GM20000 (cell line): ENCODE measurements around the gene TEX35.

Experiments used
- DNase-seq: peaks from one replicate; pipeline ENCODE4 v3.0.0; 2012; ENCODE audit warnings: low spot score
- TF ChIP-seq, protein P1 (sequence below): IDR thresholded peaks from 2 replicates; pipeline ENCODE4 v1.5.1; 2012; ENCODE audit warnings: mild to moderate bottlenecking, control low read depth; ENCODE audit errors: extremely low read depth, missing control alignments

TEX35 gene

GRCh38 chr1:178506177-178506576 lies 6.7 kb upstream of the TEX35 start:
- no peak for DNase-seq

GRCh38 chr1:178506669-178507068 lies 6.2 kb upstream of the TEX35 start:
- TF ChIP-seq, protein P1, sequence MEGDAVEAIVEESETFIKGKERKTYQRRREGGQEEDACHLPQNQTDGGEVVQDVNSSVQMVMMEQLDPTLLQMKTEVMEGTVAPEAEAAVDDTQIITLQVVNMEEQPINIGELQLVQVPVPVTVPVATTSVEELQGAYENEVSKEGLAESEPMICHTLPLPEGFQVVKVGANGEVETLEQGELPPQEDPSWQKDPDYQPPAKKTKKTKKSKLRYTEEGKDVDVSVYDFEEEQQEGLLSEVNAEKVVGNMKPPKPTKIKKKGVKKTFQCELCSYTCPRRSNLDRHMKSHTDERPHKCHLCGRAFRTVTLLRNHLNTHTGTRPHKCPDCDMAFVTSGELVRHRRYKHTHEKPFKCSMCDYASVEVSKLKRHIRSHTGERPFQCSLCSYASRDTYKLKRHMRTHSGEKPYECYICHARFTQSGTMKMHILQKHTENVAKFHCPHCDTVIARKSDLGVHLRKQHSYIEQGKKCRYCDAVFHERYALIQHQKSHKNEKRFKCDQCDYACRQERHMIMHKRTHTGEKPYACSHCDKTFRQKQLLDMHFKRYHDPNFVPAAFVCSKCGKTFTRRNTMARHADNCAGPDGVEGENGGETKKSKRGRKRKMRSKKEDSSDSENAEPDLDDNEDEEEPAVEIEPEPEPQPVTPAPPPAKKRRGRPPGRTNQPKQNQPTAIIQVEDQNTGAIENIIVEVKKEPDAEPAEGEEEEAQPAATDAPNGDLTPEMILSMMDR: no peak
- no peak for DNase-seq

More at GRCh38 chr1:178506177-178506576, 6.7 kb upstream of the TEX35 start:
- TF ChIP-seq, protein P1: no peak

DNA sequence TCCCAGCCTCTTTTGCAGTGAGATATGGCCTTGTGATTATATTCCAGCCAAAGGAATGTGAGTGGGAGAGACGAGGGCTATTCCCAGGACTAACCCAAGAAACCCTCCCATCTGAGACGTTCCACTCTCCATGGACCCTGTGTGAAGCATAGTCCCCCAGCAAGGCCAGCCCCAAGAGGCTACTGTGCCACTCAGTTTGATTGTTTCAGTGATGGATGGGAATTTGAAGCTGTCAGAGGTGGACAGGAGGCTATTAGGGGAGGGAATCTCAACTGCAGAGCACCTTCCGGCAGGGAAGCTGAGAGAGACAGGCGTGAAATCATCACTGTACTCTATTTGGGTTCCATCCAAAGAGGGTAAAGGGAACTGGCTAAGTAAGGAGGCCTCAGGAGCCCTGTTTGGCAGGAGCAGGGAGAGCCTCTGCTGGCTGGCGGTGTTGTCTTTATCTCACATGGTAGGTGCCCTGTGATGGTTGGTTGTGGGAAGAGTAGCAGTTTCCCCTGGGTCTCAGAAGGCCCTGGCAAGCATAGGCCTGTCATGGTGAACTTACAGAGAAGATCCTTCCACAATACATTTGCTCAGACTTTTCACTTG lies 3.4 kb upstream of the TEX35 start:
- DNase-seq: no peak

DNA sequence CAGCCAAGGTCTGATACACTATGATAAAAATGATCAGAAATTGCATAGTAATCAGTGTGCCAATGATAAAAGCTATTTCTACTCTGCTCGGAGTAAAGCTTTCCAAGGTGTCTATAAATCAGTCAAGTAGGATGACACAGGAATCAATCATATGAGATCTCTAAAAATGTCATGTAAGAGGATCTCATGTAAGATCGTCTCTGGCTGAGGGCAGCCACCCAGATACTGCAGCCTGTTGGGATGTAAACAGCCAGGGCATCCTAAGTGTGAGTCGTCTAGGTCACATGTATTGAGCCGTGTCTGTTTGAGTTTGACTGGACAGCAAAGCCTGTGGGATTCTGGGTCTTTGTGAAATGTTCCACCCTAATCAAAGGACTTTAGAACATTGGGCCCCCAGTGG lies 2.8 kb upstream of the TEX35 start:
- TF ChIP-seq, protein P1: no peak
- DNase-seq: no peak

More for the DNA sequence above, 3.4 kb upstream of the TEX35 start:
- TF ChIP-seq, protein P1: no peak

DNA sequence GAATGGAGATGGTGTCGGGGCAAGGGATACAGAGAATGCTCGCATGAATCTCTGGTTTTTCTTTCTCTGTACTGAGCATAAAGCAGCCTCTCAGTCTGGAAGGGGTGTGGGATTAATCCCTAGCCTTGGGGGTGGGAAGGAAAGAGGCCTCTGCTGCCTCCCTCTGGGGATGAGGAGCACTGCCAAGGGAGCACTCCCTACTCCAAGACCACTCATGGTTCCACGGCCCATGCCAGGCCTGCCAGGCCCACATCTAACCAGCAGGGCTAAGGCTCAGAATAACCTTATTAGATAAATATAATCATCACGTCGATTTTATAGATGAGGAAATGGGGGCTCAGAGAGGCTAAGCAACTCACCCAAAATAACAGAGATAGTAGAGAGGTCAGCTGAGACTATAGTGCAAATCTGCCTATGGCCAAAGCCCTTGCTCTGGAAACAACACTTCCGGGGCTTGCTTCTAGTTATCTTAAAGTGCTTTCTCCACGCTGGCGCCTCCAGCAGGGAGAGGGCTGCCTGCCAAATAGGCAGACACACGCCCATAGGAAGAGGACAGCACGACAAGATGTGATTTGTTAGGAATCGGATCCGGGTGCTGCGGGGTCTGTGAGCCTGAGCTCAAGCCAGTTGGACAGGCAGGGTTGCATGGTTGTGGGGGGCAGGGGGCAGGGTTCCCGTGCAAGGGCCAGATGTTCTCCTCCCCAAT lies 522 bp downstream of the TEX35 start:
- DNase-seq: no peak

DNA sequence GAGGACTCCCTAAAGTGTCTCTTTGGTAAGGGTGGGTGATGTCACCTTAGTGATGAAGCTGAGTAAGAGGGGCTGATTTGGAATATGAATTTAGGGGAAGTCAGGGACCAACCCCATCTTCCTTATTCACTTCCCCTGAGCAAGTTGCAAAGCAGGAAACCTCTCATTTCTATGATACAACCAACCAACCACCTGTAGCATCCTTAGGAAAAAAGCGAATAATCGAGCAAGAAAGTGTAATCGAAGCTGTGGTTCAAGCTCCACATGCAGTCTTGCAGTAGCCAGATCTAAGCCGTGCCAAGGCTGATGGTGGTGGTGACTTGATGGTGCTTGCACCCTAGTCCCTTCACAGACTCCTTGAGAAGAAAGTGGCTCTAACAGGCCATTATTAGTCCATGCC lies 3.2 kb downstream of the TEX35 start:
- DNase-seq: no peak
- TF ChIP-seq, protein P1: no peak

More for the DNA sequence above, 522 bp downstream of the TEX35 start:
- TF ChIP-seq, protein P1: no peak

DNA sequence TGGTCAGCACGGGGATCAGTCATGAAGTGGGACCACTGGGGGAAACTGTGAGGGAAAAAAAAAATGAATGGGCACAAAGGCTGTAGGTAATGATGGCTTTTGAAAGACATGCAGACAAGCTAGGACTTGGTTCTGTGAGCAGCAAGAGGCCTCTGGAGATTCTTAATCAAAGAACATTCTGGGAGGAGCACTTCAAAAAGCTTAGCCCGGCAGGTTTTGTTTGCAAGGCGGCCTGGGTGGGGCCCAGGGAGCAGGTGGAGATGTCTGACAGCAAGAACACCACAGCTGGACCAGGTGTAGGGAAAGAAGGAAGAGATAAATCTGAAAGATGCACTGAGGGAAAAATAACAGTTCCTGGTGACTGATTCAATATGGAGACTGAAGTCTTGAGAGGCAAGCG lies 6.0 kb downstream of the TEX35 start:
- TF ChIP-seq, protein P1: no peak
- no peak for DNase-seq
